Stimulated activated CD4-positive, alpha-beta T cell treated with anti-CD3 and anti-CD28 coated beads, Interleukin-1b, Interleukin-23, amount 100 ng/mL, for 48 hours (primary cell): Measurements from ENCODE around the gene PEDS1.
"Not testable (repeated sequence)": the region's sequence is repeated elsewhere in the genome, so short reads cannot be mapped to it uniquely, and the experiment has no call there.

ENCODE experiments used
- DNase-seq: peaks from one replicate; pipeline ENCODE4 v3.0.0-alpha.2; 2020

Gene PEDS1

GRCh38 chr20:50152394-50153152, 950 bp downstream of the PEDS1 start:
- no peak for DNase-seq

- DNase-seq, result no peak
Measured at GRCh38 chr20:50151034-50151743, 2.3 kb downstream of the PEDS1 start.

GRCh38 chr20:50149481-50150254, 3.9 kb downstream of the PEDS1 start:
- no peak for DNase-seq

GRCh38 chr20:50146732-50147662, 6.5 kb downstream of the PEDS1 start:
- peak; percentile 77 for DNase-seq

DNA sequence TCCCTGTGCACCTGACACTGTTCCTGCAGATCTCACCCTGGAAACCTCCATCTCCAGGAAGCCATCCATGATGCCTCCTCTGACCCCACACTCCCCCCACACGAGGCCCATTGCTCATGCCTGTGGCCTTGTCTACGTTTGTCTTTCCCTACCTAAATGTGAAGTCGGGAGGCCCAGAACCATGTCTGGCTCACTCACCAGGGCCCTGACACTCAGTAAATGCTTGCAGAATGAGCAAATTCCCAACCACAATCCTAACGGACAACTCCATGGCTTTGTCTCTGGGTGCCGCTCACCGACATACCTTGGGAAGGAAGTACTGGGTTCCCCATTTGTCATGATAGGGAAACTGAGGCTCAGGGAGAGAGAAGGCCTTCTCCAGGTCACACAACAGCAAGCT, 7.3 kb downstream of the PEDS1 start:
- DNase-seq, result no peak

DNA sequence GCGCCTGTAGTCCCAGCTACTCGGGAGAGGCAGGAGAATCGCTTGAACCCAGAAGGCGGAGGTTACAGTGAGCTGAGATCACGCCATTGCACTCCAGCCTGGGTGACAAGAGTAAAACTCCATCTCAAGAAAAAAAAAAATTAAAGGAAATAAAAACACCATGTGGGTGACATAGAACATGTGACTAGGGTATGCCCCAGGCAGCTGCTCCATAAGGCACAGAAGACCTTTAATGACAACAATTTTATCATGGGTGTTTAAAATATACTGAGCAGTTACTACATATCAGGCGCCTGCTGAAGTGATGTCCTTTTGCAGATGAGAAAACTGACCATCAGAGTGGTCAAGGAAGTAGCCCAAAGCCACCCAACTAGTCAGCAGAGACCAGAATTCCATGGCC, 8.0 kb downstream of the PEDS1 start:
- DNase-seq, result no peak

DNA sequence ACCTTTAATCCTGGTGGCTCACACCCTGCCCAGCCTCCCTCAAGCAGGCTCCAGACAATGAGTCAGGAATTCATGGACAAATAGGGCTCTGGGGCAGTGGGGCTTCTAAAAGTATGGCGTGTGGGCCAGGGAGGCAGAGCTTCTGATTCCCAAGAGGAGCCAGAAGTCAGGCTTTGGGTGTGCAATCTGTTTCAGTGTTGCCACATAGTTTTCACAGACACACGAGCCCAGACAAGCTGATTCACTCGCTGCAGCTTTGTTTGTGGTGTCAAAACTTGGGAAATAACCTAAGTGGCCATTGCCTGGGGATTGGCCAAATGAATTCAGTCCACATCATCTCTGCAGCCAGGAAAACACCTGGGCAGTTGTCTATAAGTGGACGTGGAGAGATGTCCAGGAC, 9.2 kb downstream of the PEDS1 start:
- DNase-seq, result no peak

DNA sequence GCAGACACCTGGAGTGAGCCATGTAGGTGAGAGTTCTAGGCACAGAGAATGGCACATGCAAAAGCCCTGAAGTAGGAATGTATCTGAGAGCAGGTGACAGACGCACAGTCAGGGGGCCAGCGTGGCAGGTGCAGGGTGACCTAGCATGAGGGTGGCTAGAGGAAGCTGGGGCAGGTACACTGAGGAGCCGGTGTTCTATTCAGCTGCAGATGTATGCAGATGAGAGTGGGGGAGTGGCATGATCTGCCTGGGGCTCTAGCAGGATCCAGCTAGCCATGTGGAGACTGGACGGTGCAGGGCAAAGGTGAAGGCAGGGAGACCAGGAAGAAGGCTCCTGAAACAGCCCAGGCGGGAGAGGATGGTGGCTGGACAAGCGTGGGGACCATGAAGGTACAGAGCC, 10.7 kb downstream of the PEDS1 start:
- DNase-seq, result no peak

DNA sequence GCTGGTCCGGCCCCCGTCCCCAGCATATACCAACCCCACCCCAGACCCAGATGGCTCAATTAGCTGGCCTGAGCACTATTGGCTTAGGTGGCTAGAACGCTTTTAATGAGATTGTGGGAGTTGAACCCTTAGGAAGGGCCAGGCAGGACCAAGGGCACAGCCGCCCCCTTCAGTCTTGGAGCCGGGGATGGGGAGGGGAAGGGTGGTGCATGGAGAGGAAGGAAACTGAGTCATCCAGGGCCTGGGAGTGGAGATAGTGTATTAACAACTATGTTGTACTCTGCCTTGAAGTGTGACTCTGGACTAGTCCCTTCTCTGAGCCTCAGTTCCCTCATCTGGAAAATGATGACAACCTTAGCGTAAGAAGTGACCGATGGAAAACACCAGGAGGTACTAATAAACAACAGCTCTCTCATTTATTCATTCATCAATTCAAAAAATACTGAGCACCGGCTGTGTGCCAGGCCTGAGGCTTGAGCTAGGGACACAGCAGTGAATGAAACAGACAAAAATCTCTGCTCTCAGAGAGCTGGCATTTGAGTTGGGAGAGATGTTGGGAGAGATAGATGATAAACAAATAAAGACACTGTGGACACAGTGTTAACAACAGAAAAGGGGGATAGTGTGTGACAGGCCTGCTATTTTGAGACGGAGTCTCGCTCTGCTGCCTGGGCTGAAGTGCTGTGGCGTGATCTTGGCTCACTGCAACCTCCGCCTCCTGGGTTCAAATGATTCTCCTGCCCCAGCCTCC, 11.5 kb downstream of the PEDS1 start:
- DNase-seq, result no peak

DNA sequence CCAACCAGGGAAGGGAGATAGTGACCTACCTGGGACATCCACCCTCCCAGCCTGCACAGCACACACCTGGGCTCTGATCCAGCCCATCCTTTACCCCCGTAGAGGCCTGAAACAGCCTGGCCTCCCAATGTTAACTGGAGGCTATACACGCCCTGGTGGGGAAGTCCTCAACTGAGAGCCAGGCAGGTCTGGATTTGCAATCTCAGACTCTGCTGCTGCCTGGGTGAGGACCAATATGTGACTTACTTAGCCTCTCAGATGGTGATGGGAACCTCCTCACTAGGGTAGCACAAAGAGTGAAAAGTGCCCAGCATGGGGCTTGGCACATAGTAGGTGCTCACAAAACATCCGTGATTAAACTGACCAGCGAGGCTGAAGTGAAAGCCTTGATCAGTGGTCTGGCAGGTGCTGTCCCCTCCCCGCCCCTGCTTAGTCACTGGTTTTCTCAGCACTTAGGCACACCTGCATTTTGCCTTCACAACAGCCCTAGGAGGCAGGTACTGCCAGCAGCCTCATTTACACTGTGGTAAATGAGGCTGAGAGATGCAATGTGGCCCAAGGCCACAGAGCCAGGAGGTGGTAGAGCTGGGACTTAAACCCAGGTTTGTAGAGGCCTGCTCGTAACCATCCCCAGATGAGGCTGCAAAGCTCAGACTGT, 12.4 kb downstream of the PEDS1 start:
- no peak for DNase-seq

GRCh38 chr20:50140339-50140859, 13.1 kb downstream of the PEDS1 start:
- no peak for DNase-seq

DNA sequence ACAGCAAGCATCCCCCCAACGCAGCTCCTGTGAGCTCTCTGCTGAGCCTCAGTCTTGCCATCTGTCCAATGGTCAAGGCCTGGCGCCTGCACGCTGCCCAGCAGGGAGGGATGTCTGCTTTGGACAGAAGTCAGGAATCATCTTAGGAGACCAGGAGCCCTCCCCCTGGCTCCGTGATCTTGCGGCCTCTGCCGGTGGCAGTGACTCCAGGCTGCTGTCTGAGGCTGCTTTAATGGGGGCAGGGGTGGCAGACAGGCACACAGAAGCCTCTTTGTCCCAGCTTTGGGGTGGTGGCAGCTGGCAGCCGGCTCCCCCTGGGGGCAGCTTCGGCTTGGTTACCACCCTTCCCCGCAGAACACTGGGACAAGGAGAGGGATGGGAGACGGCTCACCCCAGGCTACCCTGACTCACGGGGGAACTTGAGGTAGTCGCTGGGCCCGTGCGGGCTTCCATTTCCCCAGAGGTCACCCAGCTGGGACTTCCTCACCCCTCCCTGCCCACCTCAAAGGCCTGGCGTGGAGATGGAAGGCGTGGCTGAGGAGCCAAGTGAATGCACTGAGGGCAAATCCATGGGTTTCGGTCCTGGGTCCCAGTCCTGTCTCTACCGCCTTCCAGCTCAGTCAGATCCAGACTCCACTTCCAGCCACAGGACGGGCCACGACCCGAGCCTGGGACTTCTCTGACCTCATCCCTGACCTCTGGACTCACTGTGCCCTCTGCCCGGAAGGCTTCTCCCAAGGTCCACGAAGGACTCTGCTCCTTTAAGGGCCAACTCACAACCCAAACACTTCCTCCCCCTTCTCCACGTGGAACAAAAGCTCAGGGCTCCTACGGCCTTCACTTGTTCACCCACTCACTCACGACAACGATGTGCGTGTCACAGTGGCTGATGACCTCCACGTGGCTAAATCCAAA, 14.8 kb downstream of the PEDS1 start:
- no peak for DNase-seq

- DNase-seq, result no peak
Measured at GRCh38 chr20:50138120-50138478, 15.4 kb downstream of the PEDS1 start.

- DNase-seq, result not testable (repeated sequence)
Measured at GRCh38 chr20:50137702-50138101, 15.8 kb downstream of the PEDS1 start.

DNA sequence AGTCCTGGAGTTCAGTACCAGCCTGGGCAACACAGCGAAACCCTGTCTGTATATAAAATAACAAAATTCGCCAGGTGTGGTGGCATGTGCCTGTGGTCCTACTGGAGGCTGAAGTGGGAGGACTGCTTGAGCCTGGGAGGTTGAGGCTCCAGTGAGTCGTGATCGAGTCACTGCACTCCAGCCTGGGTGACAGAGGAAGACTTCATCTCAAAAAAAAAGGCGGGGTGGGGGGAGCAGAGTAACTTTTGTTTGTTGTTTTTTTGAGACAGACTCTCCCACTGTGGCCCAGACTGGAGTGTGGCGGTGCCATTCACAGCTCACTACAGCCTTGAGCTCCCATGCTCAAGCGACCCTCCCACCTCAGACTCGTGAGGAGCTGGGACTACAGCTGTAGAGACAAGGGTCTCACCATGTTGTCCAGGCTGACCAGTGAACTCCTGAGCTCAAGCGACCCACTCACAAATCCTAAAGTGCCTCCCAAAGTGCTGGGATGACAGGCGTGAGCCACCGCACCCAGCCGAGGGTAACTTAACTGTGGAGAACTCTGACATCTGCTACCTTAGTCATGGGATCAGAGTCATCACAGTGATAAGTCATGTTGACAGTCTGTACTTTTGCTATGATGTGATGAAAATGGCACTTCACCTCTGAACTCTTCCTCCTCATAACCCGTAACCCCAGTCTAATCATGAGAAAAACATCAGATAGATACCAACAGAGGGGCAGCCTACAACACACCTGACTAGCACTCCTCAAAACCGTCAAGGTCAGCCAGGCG, 16.5 kb downstream of the PEDS1 start:
- DNase-seq, result peak; percentile 30

DNA sequence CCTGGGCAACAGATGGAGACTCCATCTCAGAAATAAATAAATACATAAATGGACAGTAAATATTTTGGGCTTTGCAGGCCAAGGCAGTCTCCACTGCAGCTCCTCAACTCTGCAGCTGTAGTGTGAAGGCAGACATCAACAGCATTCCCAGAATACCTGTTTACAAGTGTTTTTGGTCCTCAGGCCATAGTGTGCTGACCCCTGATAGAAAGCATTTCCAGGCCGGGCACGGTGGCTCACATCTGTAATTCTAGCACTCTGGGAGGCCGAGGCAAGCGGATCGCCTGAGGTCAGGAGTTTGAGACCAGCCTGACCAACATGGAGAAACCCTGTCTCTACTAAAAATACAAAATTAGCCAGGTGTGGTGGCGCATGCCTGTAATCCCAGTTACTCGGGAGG, 18.4 kb downstream of the PEDS1 start:
- not testable (repeated sequence) for DNase-seq

- no peak for DNase-seq
Measured at GRCh38 chr20:50133474-50134217, 19.9 kb downstream of the PEDS1 start.

GRCh38 chr20:50133041-50133440, 20.5 kb downstream of the PEDS1 start:
- DNase-seq, result no peak
